Large intestine (tissue), 12 donors: ENCODE measurements around the gene ATF3. TPM values are rescaled to one million over a fixed set of nuclear protein-coding genes. Genes with fewer than 3 reads are reported as not detected.

ENCODE experiments used
- DNase-seq, 2 donors: peaks; one replicate each; pipeline versions ENCODE4 v3.0.0 to v3.0.0-alpha.2; 2013
- H3K27ac ChIP-seq: one replicate; pipeline ENCODE4 v1.5.1; 2013; ENCODE audit warnings: low read length
- H3K27me3 ChIP-seq: 2 replicates; pipeline ENCODE4 v1.6.1; 2013; ENCODE audit warnings: low read length; ENCODE audit not compliant: control insufficient read depth, insufficient read depth
- H3K36me3 ChIP-seq: 2 replicates; pipeline ENCODE4 v1.6.1; 2013; ENCODE audit warnings: low read length; ENCODE audit not compliant: control insufficient read depth, insufficient read depth
- H3K4me1 ChIP-seq: one replicate; pipeline ENCODE4 v1.6.1; 2013; ENCODE audit warnings: low read length; ENCODE audit not compliant: control insufficient read depth, insufficient read depth
- H3K4me3 ChIP-seq: one replicate; pipeline ENCODE4 v1.5.1; 2013; ENCODE audit warnings: low read length
- H3K9me3 ChIP-seq: one replicate; pipeline ENCODE4 v1.6.1; 2013; ENCODE audit warnings: mild to moderate bottlenecking, low read depth, low read length, moderate library complexity; ENCODE audit not compliant: control insufficient read depth
- WGBS: methylation state at CpG from one replicate; pipeline ENCODE4 v1.1.5; 2013; ENCODE audit warnings: low lambda C conversion rate; ENCODE audit not compliant: insufficient coverage; 5-methylcytosine and 5-hydroxymethylcytosine counted together
- long read RNA-seq, 11 donors: transcript quantifications; one replicate each; lab custom pipeline, GENCODE V29; 2026
- polyA plus RNA-seq: library from polyadenylated mRNA; unstranded; fragments of 120-200 nt; gene quantifications from one replicate; pipeline ENCODE4 v1.2.1, GENCODE V29; 2013

ATF3 gene
- 71.1 TPM for polyA plus RNA-seq
- long read RNA-seq, donor 1, partial matches to known transcripts: 0 of 1 reads
- long read RNA-seq, donor 1, other reads (novel, unspliced or antisense): 0 of 1 reads
- long read RNA-seq, donor 2, partial matches to known transcripts: 0 of 6 reads
- long read RNA-seq, donor 2, other reads (novel, unspliced or antisense): 0 of 6 reads
- long read RNA-seq, donor 3: 0 reads
- long read RNA-seq, donor 4, partial matches to known transcripts: 0 of 3 reads
- long read RNA-seq, donor 4, other reads (novel, unspliced or antisense): 0 of 3 reads
- long read RNA-seq, donor 5, partial matches to known transcripts: 0 of 4 reads
- long read RNA-seq, donor 5, other reads (novel, unspliced or antisense): 0 of 4 reads
- long read RNA-seq, donor 6, partial matches to known transcripts: 0 of 3 reads
- long read RNA-seq, donor 6, other reads (novel, unspliced or antisense): 0 of 3 reads
- long read RNA-seq, donor 7, partial matches to known transcripts: 0 of 1 reads
- long read RNA-seq, donor 7, other reads (novel, unspliced or antisense): 0 of 1 reads
- long read RNA-seq, donor 8, partial matches to known transcripts: 0 of 4 reads
- long read RNA-seq, donor 8, other reads (novel, unspliced or antisense): 0 of 4 reads
- long read RNA-seq, donor 9, partial matches to known transcripts: 0 of 1 reads
- long read RNA-seq, donor 9, other reads (novel, unspliced or antisense): 0 of 1 reads
- long read RNA-seq, donor 10, partial matches to known transcripts: 0 of 3 reads
- long read RNA-seq, donor 10, other reads (novel, unspliced or antisense): 0 of 3 reads
- long read RNA-seq, donor 11: 0 reads

- no CpG with 5 or more reads among the region's 54 CpGs for WGBS
- Histone ChIP-seq H3K36me3 (no peaks in the 10 kb centered on the region), H3K4me3 (peak within 1 kb of the TSS; percentile 80), H3K9me3 (no peaks in the 10 kb centered on the region), H3K4me1 (peaks cover 31% of the 10 kb centered on the region), H3K27me3 (peaks cover 37% of the 10 kb centered on the region), H3K27ac (peak within 1 kb of the TSS; percentile 97)
- peak; percentile 99 to 100 for DNase-seq
Observed at GRCh38 chr1:212608392-212608958, at the start of gene ATF3. Gene ATF3 (plus strand): TSS chr1:212608761. CDS start chr1:212615022, 6,261 bp downstream.

DNA sequence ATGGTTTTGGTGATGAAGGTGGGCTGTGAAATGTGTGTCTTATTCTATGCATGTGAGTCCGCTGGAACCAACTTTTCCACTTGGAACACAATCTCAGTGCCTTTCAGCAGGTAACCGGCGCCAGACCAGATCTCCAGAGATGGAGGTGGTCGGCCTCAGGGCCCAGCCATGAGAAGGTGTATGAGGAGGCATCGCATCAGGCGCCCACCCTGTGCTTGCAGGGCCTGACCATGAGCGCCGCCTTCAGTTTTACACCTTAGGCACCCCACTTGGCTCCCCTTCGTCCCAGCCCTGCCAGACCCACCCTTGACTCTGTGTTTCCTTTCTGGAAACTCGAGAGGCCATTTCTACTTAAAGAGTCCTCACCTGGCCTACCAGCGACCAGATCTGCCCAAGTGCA is 48.6 kb upstream of the ATF3 start:
- no peak overlapping the region for H3K4me3 ChIP-seq
- no peaks in the 10 kb centered on the region for H3K36me3 ChIP-seq
- WGBS: no CpG with 5 or more reads among the region's 11 CpGs
- peaks cover 4% of the 10 kb centered on the region for H3K4me1 ChIP-seq
- no peaks in the 10 kb centered on the region for H3K27me3 ChIP-seq
- DNase-seq: no peak
- H3K27ac ChIP-seq: no peak overlapping the region
- H3K9me3 ChIP-seq: no peaks in the 10 kb centered on the region

DNA sequence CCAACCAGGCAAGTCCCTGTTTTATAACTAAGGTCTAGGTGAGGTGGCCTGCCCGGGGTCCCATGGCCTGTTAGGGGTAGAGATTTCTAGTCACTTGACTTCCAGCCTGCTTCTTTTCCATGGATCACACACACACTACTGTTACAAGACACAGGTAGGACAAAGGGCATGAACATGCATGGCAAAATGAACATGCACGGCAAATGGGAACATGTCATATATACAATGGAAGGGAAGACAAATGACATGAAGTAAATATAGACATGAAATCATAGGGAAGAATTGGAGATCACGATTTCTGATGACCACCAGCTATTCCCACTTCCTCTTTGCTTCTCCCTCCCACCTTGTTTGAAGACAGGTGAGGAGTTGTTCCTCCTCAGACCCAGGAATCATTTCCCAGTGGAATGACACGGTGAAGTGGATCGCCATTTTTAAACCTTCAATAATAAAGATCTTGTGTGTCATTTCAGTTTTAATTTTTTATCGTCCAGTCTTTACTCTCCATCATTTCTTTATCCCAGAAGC is 47.6 kb upstream of the ATF3 start:
- DNase-seq: peak in 1 of 2 donors; percentile 20
- Histone ChIP-seq H3K9me3 (no peaks in the 10 kb centered on the region), H3K4me1 (peaks cover 4% of the 10 kb centered on the region), H3K36me3 (no peaks in the 10 kb centered on the region), H3K4me3 (no peak overlapping the region), H3K27ac (no peak overlapping the region), H3K27me3 (no peaks in the 10 kb centered on the region)
- WGBS: 96% methylated on average over 4 of the region's 6 CpGs

- H3K4me1 ChIP-seq: peaks cover 6% of the 10 kb centered on the region
- WGBS: 67% methylated on average over 1 of the region's 5 CpGs
- H3K27me3 ChIP-seq: no peaks in the 10 kb centered on the region
- no peak overlapping the region for H3K27ac ChIP-seq
- no peaks in the 10 kb centered on the region for H3K9me3 ChIP-seq
- DNase-seq: no peak
- H3K36me3 ChIP-seq: no peaks in the 10 kb centered on the region
- no peak overlapping the region for H3K4me3 ChIP-seq
Observed at GRCh38 chr1:212561501-212561931, 47.0 kb upstream of the ATF3 start.

GRCh38 chr1:212562771-212563170 is 45.8 kb upstream of the ATF3 start:
- H3K27me3 ChIP-seq: no peaks in the 10 kb centered on the region
- no CpG with 5 or more reads among the region's 4 CpGs for WGBS
- H3K9me3 ChIP-seq: no peaks in the 10 kb centered on the region
- no peak overlapping the region for H3K27ac ChIP-seq
- no peak for DNase-seq
- no peak overlapping the region for H3K4me3 ChIP-seq
- H3K4me1 ChIP-seq: peaks cover 14% of the 10 kb centered on the region
- no peaks in the 10 kb centered on the region for H3K36me3 ChIP-seq

GRCh38 chr1:212565079-212565478 is 43.5 kb upstream of the ATF3 start:
- no peaks in the 10 kb centered on the region for H3K36me3 ChIP-seq
- peaks cover 10% of the 10 kb centered on the region for H3K4me1 ChIP-seq
- H3K27ac ChIP-seq: no peak overlapping the region
- no peaks in the 10 kb centered on the region for H3K9me3 ChIP-seq
- H3K4me3 ChIP-seq: no peak overlapping the region
- DNase-seq: no peak
- no peaks in the 10 kb centered on the region for H3K27me3 ChIP-seq
- WGBS: no CpG with 5 or more reads among the region's 4 CpGs

DNA sequence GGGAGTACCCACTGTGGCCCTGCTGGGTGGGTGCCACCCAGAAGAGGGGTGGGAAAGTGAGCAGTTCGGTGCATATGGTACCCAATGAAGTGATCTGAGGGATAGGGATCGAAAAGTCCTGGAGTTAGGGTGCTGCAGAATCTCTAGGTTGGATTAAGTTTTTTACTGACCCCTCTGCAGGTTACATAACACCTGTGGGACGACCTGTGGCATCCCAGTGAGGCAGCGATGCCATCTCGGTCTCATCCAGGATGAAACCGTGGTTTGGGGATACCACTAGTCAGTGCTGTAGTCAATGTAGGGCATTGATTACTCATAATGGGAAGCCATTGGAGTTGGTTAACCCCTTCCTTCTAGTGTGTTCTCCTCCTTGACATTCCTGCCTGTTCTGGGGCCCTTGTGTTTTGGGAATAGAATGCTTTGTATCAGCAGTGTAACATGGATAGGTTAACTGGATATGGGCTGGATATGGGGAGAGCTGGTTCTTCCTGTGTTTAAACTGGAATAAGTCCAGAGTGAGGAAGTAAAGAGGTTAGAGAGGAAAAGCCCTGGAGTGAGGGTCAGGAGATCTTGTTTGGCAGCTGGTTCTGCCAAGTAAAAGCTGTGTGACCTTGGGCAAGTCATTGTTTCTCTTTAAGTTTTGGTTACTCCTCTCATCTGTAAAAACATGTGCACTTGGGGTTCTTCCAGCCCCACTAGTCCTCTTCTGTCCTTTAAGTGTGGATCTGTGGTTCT is 42.8 kb upstream of the ATF3 start:
- DNase-seq: no peak
- Histone ChIP-seq H3K4me1 (peaks cover 10% of the 10 kb centered on the region), H3K27me3 (no peaks in the 10 kb centered on the region), H3K9me3 (no peaks in the 10 kb centered on the region), H3K4me3 (no peak overlapping the region), H3K36me3 (no peaks in the 10 kb centered on the region), H3K27ac (no peak overlapping the region)
- WGBS: no CpG with 5 or more reads among the region's 6 CpGs

DNA sequence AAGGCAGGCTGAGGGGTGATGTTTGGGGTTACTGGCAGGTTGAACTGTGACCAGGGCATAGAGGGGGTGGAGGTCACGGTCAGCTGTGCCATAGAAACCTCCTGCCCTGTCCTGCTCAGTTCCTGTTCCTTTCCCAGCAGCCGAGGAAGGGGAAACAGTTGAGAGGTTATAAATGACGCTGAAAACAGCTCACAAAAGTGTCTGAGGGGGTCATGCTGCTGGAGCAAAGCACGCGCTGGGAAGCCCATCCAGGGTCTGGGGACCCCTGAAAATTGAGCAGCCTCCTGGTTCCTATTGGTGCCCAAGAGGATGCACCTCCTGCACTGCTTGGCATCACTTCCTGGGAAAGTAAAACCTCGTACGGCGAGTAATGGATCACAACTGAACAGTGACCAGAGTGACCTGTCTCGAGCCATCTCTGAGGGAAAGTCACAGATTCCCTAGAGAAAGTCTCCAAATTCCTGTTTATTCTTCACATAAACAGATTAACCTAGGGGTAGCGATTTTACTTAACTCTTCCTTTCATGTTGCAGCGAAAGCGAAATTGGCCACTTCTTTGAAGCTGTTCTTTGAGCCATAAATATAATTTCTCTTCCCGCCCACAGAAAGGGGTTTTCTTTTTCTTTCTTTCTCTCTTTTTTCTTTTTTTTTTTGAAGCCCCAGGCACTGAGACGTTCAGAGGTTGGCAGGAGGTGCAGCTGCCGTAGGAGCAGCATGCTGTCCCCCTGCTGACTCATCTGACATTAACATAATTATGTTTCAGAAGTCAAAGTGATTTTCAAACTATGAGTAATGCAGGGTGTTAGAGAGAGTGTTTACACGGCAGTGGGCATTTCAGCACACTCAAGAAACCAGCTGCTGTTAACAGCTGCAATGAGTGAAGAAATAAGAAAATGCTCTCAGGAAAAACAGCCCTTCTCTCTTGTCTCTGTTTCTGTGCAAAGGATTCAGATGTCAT is 41.8 kb upstream of the ATF3 start:
- DNase-seq: peak; percentile 78 to 88
- WGBS: 18% methylated on average over 6 of the region's 16 CpGs

GRCh38 chr1:212567638-212568037 is 40.9 kb upstream of the ATF3 start:
- Histone ChIP-seq H3K27me3 (no peaks in the 10 kb centered on the region), H3K9me3 (no peaks in the 10 kb centered on the region), H3K27ac (no peak overlapping the region), H3K4me3 (no peak overlapping the region), H3K4me1 (peaks cover 10% of the 10 kb centered on the region), H3K36me3 (no peaks in the 10 kb centered on the region)
- DNase-seq: no peak
- 93% methylated on average over 2 of the region's 3 CpGs for WGBS

More for the DNA sequence above, 41.8 kb upstream of the ATF3 start:
- Histone ChIP-seq H3K36me3 (no peaks in the 10 kb centered on the region), H3K27me3 (no peaks in the 10 kb centered on the region), H3K4me1 (peaks cover 10% of the 10 kb centered on the region), H3K4me3 (peak overlapping the region; percentile 53), H3K27ac (peak overlapping the region; percentile 71), H3K9me3 (no peaks in the 10 kb centered on the region)
